Mucosa of descending colon (tissue), 3 donors: Measurements from ENCODE around the gene RETN. TPM values are rescaled to one million over a fixed set of nuclear protein-coding genes. Genes with fewer than 3 reads are reported as not detected.

Source experiments
- ATAC-seq: fragments of 200-7000 bp; cut with Tn5 transposase; one replicate; pipeline ENCODE4 v1.9.1; 2020; ENCODE audit warnings: mild to moderate bottlenecking, moderate library complexity
- DNase-seq, 3 donors: peaks; one replicate each; pipeline ENCODE4 v3.0.0-alpha.2; 2020
- H3K36me3 ChIP-seq: fragments of 200-600 bp; one replicate; pipeline ENCODE4 v1.8.0; 2021; ENCODE audit warnings: low read depth, mild to moderate bottlenecking
- H3K4me1 ChIP-seq: fragments of 200-600 bp; one replicate; pipeline ENCODE4 v1.8.0; 2021; ENCODE audit warnings: low read depth, mild to moderate bottlenecking
- H3K4me3 ChIP-seq: fragments of 200-600 bp; one replicate; pipeline ENCODE4 v1.8.0; 2021; ENCODE audit warnings: mild to moderate bottlenecking
- H3K9me3 ChIP-seq: fragments of 200-600 bp; one replicate; pipeline ENCODE4 v1.8.0; 2021; ENCODE audit warnings: mild to moderate bottlenecking
- intact Hi-C, 2 donors: fragments of 100-400 bp; cut with DNase I in 1 of 2; cut with micrococcal nuclease in 1 of 2; formaldehyde crosslinking; loops; one replicate each; pipeline versions ENCODE4 v1.11.0 to v1.11.1; 2022; cut with DNase I, micrococcal nuclease
- total RNA-seq, 3 donors: library from RNA; stranded (reverse); fragmentation: NEBNext Ultra II Directional in 2 of 3; extraction: Animal tissue kit (Norgen Biotek cat#: 25700) in 2 of 3; gene quantifications; one replicate each; pipeline versions ENCODE4 v1.2.1 to v1.2.4, GENCODE V29; 2021 to 2023
- TF ChIP-seq, protein P1 (sequence below): fragments of 200-600 bp; IDR thresholded peaks from one replicate; pipeline ENCODE4 v1.8.0; 2022; ENCODE audit warnings: antibody characterized with exemption, mild to moderate bottlenecking
- donor health status: DM: no; HTN: no; CAD: no; lungs with moderate emphysema.
- donor health status: DM: no; HTN: no; CAD: no.
- donor health status: DM: no; HTN: yes; CAD: no.

RETN gene
- total RNA-seq, 3 donors from 2014 or later: not detected

- intact Hi-C loops: no loop called here
Observed at GRCh38 chr19:7636317-7636690, 32.5 kb upstream of the RETN start.

DNA sequence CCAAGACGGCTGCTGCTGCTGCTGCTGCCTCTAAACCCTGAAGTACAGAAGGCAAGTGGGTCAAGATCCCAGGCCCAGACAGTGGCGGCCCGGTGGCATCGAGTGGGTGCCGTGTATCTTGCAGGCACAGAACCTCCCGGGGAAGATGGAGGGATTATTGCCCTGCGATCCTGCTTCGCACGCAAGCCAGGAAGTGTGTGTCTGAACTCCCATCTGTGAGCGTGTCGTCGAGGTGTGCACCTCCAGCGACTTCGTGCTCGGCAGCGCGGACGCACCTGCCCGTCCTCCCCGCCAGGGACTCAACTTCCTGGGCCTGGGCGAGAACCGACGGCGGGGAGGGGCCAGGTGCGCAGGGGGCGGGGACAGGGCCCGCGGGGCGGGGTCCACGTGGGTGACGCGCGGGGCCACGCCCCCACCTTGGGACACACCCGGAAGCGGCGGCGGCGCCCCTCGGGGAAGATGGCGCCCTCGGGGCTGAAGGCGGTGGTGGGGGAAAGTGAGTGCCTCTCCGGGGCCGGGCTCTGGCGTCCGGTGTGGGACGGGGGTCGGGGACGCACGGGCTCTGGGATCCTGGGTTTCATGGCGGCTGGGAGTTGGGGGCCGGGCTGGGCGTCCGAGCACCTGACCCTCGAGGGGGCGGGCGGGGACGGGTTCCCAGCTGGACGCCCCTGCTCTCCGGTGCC lies 32.0 kb upstream of the RETN start, which contains the start of gene STXBP2:
TSS of gene STXBP2 (plus strand) at position 420 of the 683 bp plus-strand sequence. CDS start at position 460, 40 bp downstream.
- Histone ChIP-seq H3K4me3 (peak within 1 kb of the TSS; percentile 81), H3K36me3 (no peaks in the 10 kb centered on the region), H3K4me1 (peaks cover 6% of the 10 kb centered on the region), H3K9me3 (no peaks in the 10 kb centered on the region)
- intact Hi-C loops: no loop called here
- TF ChIP-seq, protein P1, sequence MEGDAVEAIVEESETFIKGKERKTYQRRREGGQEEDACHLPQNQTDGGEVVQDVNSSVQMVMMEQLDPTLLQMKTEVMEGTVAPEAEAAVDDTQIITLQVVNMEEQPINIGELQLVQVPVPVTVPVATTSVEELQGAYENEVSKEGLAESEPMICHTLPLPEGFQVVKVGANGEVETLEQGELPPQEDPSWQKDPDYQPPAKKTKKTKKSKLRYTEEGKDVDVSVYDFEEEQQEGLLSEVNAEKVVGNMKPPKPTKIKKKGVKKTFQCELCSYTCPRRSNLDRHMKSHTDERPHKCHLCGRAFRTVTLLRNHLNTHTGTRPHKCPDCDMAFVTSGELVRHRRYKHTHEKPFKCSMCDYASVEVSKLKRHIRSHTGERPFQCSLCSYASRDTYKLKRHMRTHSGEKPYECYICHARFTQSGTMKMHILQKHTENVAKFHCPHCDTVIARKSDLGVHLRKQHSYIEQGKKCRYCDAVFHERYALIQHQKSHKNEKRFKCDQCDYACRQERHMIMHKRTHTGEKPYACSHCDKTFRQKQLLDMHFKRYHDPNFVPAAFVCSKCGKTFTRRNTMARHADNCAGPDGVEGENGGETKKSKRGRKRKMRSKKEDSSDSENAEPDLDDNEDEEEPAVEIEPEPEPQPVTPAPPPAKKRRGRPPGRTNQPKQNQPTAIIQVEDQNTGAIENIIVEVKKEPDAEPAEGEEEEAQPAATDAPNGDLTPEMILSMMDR: peak; percentile 31
- ATAC-seq (peak; percentile 99), DNase-seq (peak; percentile 93 to 97 (median 95))

More at GRCh38 chr19:7636317-7636690, 32.5 kb upstream of the RETN start:
- Histone ChIP-seq H3K36me3 (no peaks in the 10 kb centered on the region), H3K4me3 (no peak overlapping the region), H3K9me3 (no peaks in the 10 kb centered on the region), H3K4me1 (peaks cover 6% of the 10 kb centered on the region)
- TF ChIP-seq, protein P1: no peak
- DNase-seq (no peak), ATAC-seq (no peak)

DNA sequence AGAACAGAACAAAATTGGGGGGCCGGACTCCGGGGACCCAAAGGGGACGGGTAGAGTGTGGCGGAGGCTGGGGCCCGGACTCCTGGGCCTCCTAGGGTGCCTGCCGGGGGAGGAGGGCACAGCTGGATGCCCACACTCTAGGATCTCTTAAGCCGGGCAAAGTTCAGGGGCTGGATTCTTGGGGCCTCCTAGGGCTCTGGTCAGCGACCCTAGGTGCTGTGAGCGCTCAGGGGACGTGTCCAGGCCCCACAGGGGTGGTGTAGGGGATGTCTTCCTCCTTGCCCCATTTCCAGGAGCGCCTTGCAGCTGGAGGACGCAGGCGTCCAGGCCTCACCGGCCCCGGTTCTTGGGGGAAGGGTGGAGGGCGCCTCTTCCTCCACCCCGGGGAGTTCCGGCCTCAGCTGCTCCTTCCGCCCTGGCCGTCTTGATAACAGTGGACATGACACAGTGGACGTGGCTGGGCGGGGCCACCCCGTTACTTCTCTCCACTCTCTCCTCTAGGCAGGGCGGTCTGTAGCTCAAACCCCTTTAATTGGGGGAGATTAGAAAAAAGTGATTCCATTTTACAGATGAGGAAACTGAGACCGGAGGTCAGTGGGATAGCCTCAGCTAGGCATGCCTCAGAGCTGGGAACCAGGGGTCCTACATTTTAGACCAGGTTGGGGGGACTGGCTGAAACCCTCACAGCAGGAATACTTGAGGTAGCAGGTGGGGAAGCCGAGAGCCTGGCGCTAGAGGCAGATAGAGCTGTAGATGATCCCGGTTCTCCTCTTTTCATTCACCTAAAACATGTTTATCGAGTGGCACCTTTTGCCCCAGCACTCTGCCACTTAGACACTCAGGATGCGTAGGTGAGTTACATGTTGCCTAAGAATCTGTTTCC lies 31.2 kb upstream of the RETN start:
- intact Hi-C loops: no loop called here
- H3K4me1 ChIP-seq: peaks cover 6% of the 10 kb centered on the region
- no peaks in the 10 kb centered on the region for H3K9me3 ChIP-seq
- DNase-seq: peak; percentile 67 to 85 (median 68)
- TF ChIP-seq, protein P1: no peak
- peak; percentile 64 for ATAC-seq
- H3K4me3 ChIP-seq: peak overlapping the region; percentile 81
- no peaks in the 10 kb centered on the region for H3K36me3 ChIP-seq

DNA sequence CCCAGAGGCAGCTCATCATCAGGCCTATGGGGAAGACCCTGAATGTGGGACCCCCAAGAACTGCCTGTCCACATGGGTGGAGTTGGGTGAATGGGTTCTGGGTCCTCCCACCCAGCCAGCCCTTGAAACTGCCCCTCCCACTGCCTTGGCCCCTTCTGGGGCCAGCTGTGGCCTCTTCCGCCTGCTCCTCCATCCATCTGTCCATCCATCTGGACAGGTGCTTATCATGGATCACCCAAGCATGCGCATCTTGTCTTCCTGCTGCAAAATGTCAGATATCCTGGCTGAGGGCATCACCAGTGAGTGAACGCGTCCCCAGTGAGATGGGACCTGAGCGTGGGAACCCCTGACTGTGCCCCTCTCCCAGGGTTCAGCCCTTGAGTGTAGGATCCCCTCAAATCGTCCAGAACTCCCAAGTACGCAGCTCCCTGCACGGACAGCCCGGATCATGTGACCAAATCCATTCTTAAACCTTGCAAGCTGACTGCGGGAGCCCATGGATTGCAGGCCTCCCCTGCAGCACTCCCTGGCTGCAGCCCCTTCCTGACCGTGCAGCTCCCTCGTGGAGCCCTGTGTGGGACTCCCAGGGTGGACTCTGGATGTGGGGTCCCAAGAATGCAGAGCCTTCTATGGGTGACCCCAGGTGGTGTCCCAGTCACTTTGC lies 29.9 kb upstream of the RETN start:
- DNase-seq (no peak), ATAC-seq (no peak)
- Histone ChIP-seq H3K4me1 (peaks cover 6% of the 10 kb centered on the region), H3K9me3 (no peaks in the 10 kb centered on the region), H3K36me3 (no peaks in the 10 kb centered on the region), H3K4me3 (no peak overlapping the region)
- TF ChIP-seq, protein P1: no peak
- intact Hi-C loops: no loop called here

DNA sequence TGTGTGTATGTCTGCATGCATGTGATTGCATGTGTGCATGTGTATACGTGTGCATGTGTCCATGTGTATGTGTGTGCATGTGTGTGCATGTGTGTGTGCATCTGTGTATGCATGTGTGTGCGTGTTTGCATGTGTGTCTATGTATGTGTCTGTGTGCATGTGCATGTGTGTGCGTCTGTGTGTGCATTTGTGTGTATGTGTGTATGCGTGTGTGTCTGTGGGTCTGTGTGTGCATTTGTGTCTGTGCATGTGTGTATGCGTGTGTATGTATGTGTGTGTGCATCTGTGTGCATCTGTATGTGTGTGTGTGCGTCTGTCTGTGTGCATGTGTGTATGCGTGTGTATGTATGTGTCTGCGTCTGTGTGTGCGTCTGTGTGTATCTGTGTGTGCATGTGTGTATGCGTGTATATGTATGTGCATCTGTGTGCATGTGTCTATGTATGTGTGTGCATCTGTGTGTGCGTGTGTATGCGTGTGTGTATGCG lies 28.9 kb upstream of the RETN start:
- TF ChIP-seq, protein P1: no peak
- H3K4me1 ChIP-seq: peaks cover 6% of the 10 kb centered on the region
- H3K36me3 ChIP-seq: no peaks in the 10 kb centered on the region
- ATAC-seq (no peak), DNase-seq (no peak)
- H3K9me3 ChIP-seq: no peaks in the 10 kb centered on the region
- no peak overlapping the region for H3K4me3 ChIP-seq
- intact Hi-C loops: no loop called here
